H9 (cell line): Measurements from ENCODE around the gene ZNF444. TPM values are rescaled to one million over a fixed set of nuclear protein-coding genes. Genes with fewer than 3 reads are reported as not detected.

ENCODE experiments used
- DNase-seq: peaks from one replicate; pipeline ENCODE4 v3.0.0-alpha.2; 2017
- H2AFZ ChIP-seq: one replicate; pipeline ENCODE4 v1.6.1; 2013; ENCODE audit warnings: mild to moderate bottlenecking, low read length, control low read depth, moderate library complexity
- H2AK5ac ChIP-seq: 2 replicates; pipeline ENCODE4 v1.6.1; 2013; ENCODE audit warnings: low read length, control low read depth, mixed read lengths; ENCODE audit not compliant: insufficient read length
- H2BK120ac ChIP-seq: one replicate; pipeline ENCODE4 v1.6.1; 2013; ENCODE audit warnings: low read depth, mild to moderate bottlenecking, low read length, control low read depth, inconsistent platforms; ENCODE audit not compliant: poor library complexity, severe bottlenecking
- H2BK12ac ChIP-seq: 2 replicates; pipeline ENCODE4 v1.6.1; 2013; ENCODE audit warnings: low read length, control low read depth, mixed read lengths, low read depth; ENCODE audit not compliant: insufficient read length
- H2BK15ac ChIP-seq: 2 replicates; pipeline ENCODE4 v1.6.1; 2013; ENCODE audit warnings: low read depth, low read length, control low read depth
- H2BK20ac ChIP-seq: one replicate; pipeline ENCODE4 v1.6.1; 2013; ENCODE audit warnings: low read depth, mild to moderate bottlenecking, low read length, control low read depth, inconsistent platforms; ENCODE audit not compliant: poor library complexity, severe bottlenecking
- H2BK5ac ChIP-seq: 2 replicates; pipeline ENCODE4 v1.6.1; 2013; ENCODE audit warnings: low read length, control low read depth, mixed read lengths; ENCODE audit not compliant: insufficient read length
- H3K14ac ChIP-seq: 2 replicates; pipeline ENCODE4 v1.6.1; 2013; ENCODE audit warnings: low read length, control low read depth; ENCODE audit not compliant: insufficient read depth
- H3K18ac ChIP-seq: 2 replicates; pipeline ENCODE4 v1.6.1; 2013; ENCODE audit warnings: low read depth, mild to moderate bottlenecking, mixed read lengths, low read length, control low read depth; ENCODE audit not compliant: insufficient read length
- H3K23ac ChIP-seq: 2 replicates; pipeline ENCODE4 v1.6.1; 2013; ENCODE audit warnings: low read length, control low read depth, mixed read lengths, low read depth; ENCODE audit not compliant: insufficient read length
- H3K23me2 ChIP-seq: 2 replicates; pipeline ENCODE4 v1.6.1; 2013; ENCODE audit warnings: low read depth, mild to moderate bottlenecking, mixed read lengths, low read length, control low read depth; ENCODE audit not compliant: insufficient read length, poor library complexity, severe bottlenecking
- H3K27ac ChIP-seq: 2 replicates; pipeline ENCODE4 v1.5.1; 2013; ENCODE audit warnings: low read length, control low read depth, mixed read lengths, low read depth; ENCODE audit not compliant: insufficient read length
- H3K27me3 ChIP-seq: 2 replicates; pipeline ENCODE4 v1.6.1; 2013; ENCODE audit warnings: low read length, control low read depth, inconsistent platforms; ENCODE audit not compliant: insufficient read depth
- H3K4ac ChIP-seq: 2 replicates; pipeline ENCODE4 v1.6.1; 2013; ENCODE audit warnings: low read depth, mild to moderate bottlenecking, control low read depth, inconsistent platforms, low read length, moderate library complexity
- H3K4me1 ChIP-seq: 2 replicates; pipeline ENCODE4 v1.6.1; 2013; ENCODE audit warnings: low read length, control low read depth, inconsistent platforms; ENCODE audit not compliant: insufficient read depth
- H3K4me2 ChIP-seq: 2 replicates; pipeline ENCODE4 v1.6.1; 2013; ENCODE audit warnings: low read length, control low read depth, mixed read lengths; ENCODE audit not compliant: insufficient read length, insufficient read depth
- H3K56ac ChIP-seq: 2 replicates; pipeline ENCODE4 v1.6.1; 2013; ENCODE audit warnings: low read depth, mild to moderate bottlenecking, mixed read lengths, low read length, control low read depth; ENCODE audit not compliant: insufficient read length
- H3K79me1 ChIP-seq: 2 replicates; pipeline ENCODE4 v1.6.1; 2013; ENCODE audit warnings: low read depth, mild to moderate bottlenecking, moderate library complexity, low read length, control low read depth, inconsistent platforms; ENCODE audit not compliant: insufficient read depth, poor library complexity, severe bottlenecking
- H3K79me2 ChIP-seq: 2 replicates; pipeline ENCODE4 v1.6.1; 2013; ENCODE audit warnings: low read length, control low read depth, inconsistent platforms; ENCODE audit not compliant: insufficient read depth
- H3K9ac ChIP-seq: 2 replicates; pipeline ENCODE4 v1.6.1; 2013; ENCODE audit warnings: low read length, control low read depth, mixed read lengths; ENCODE audit not compliant: insufficient read length; ENCODE audit errors: extremely low read depth
- H3K9me3 ChIP-seq: one replicate; pipeline ENCODE4 v1.6.1; 2013; ENCODE audit warnings: low read depth, low read length, inconsistent platforms; ENCODE audit not compliant: control insufficient read depth
- H3T11ph ChIP-seq: one replicate; pipeline ENCODE4 v1.6.1; 2013; ENCODE audit warnings: mild to moderate bottlenecking, low read length, control low read depth, inconsistent platforms
- H4K20me1 ChIP-seq: one replicate; pipeline ENCODE4 v1.6.1; 2013; ENCODE audit not compliant: control insufficient read depth, insufficient read length, insufficient read depth
- H4K5ac ChIP-seq: 2 replicates; pipeline ENCODE4 v1.6.1; 2013; ENCODE audit warnings: low read depth, mild to moderate bottlenecking, mixed read lengths, low read length, control low read depth; ENCODE audit not compliant: insufficient read length
- H4K8ac ChIP-seq: replicated peaks from 2 replicates; pipeline ENCODE4 v1.6.1; 2013; ENCODE audit warnings: low read length, control low read depth, mixed read lengths, low read depth; ENCODE audit not compliant: insufficient read length
- H4K91ac ChIP-seq: 2 replicates; pipeline ENCODE4 v1.6.1; 2013; ENCODE audit warnings: low read depth, mild to moderate bottlenecking, moderate library complexity, mixed read lengths, low read length, control low read depth; ENCODE audit not compliant: insufficient read length
- H3K27ac Mint-ChIP-seq, 3 experiments: 2 replicates in 2 of 3; 3 replicates in 1 of 3; pipeline ENCODE4 v1.8.0; 2020 to 2021; ENCODE audit warnings: mixed read lengths in 3 of 3, mild to moderate bottlenecking in 1 of 3, moderate library complexity in 1 of 3
- H3K27me3 Mint-ChIP-seq: 2 replicates; pipeline ENCODE4 v1.8.0; 2021; ENCODE audit warnings: low read depth, mild to moderate bottlenecking, moderate library complexity, mixed read lengths
- H3K36me3 Mint-ChIP-seq, 3 experiments: 2 replicates in 2 of 3; 3 replicates in 1 of 3; pipeline ENCODE4 v1.8.0; 2020 to 2021; ENCODE audit warnings: low read depth in 3 of 3, mixed read lengths in 3 of 3; ENCODE audit not compliant: insufficient read depth in 1 of 3
- H3K4me1 Mint-ChIP-seq, 2 experiments: 2 replicates each; pipeline ENCODE4 v1.8.0; 2020; ENCODE audit warnings: mixed read lengths in 2 of 2
- H3K4me3 Mint-ChIP-seq, 2 experiments: 2 replicates in 1 of 2; 3 replicates in 1 of 2; pipeline ENCODE4 v1.8.0; 2020 to 2021; ENCODE audit warnings: mild to moderate bottlenecking in 2 of 2, mixed read lengths in 2 of 2, moderate library complexity in 1 of 2
- H3K9me3 Mint-ChIP-seq, 2 experiments: 2 replicates in 1 of 2; 3 replicates in 1 of 2; pipeline ENCODE4 v1.8.0; 2020; ENCODE audit warnings: mild to moderate bottlenecking in 2 of 2, mixed read lengths in 2 of 2, moderate library complexity in 1 of 2
- CTCF ChIP-seq: fragments of 200-600 bp; sonication (generic); conservative IDR thresholded peaks from 3 replicates; pipeline ENCODE4 v1.8.0; 2021; ENCODE audit warnings: antibody characterized with exemption, mild to moderate bottlenecking
- WGBS: extraction: QIAGEN DNeasy Blood & Tissue Kit; methylation state at CpG from one replicate; pipeline ENCODE4 v1.1.7; 2013; ENCODE audit warnings: missing lambda C conversion rate, low lambda C conversion rate, mixed read lengths; ENCODE audit not compliant: insufficient read length; ENCODE audit errors: extremely low coverage; 5-methylcytosine and 5-hydroxymethylcytosine counted together
- total RNA-seq: library from RNA; stranded (reverse); gene quantifications from 2 replicates; pipeline ENCODE4 v1.2.1, GENCODE V29; 2021

ZNF444 gene
- total RNA-seq, 1 experiment from 2014 or later = 49.7 TPM

GRCh38 chr19:56096665-56097064 is 44.4 kb upstream of the ZNF444 start:
- Histone ChIP-seq H4K5ac (no peak overlapping the region), H3K14ac (no peak overlapping the region), H3K4ac (no peak overlapping the region), H3K56ac (no peak overlapping the region), H3K27ac (no peak overlapping the region), H2BK12ac (no peak overlapping the region), H3K27me3 (no peaks in the 10 kb centered on the region), H3T11ph (no peak overlapping the region), H2BK15ac (no peak overlapping the region), H4K91ac (no peak overlapping the region), H3K23me2 (no peaks in the 10 kb centered on the region), H3K18ac (peak overlapping the region; percentile 25), H2BK5ac (no peak overlapping the region), H3K9ac (no peak overlapping the region), H2AK5ac (no peak overlapping the region), H3K4me2 (no peak overlapping the region), H3K79me2 (no peaks in the 10 kb centered on the region; the same call in 1 of the 2 replicates), H2BK120ac (no peak overlapping the region), H4K20me1 (peaks cover 2% of the 10 kb centered on the region), H3K9me3 (no peaks in the 10 kb centered on the region), H3K4me1 (no peaks in the 10 kb centered on the region), H3K79me1 (peaks cover 6% of the 10 kb centered on the region), H2BK20ac (no peak overlapping the region), H4K8ac (no peak overlapping the region), H3K23ac (no peak overlapping the region), H2AFZ (no peak overlapping the region)
- peaks cover 8 to 12% of the 10 kb centered on the region in 2 experiments; a peak in 3 of 5 replicates for H3K9me3 Mint-ChIP-seq
- no peak for DNase-seq
- no peaks in the 10 kb centered on the region for H3K27me3 Mint-ChIP-seq
- no peak overlapping the region for H3K27ac Mint-ChIP-seq
- no CpG with 5 or more reads among the region's 13 CpGs for WGBS
- TF ChIP-seq CTCF = no peak
- H3K4me1 Mint-ChIP-seq = peaks cover 10 to 11% of the 10 kb centered on the region in 2 experiments; a peak in 3 of 4 replicates
- peaks cover 45 to 57% (median 57%) of the 10 kb centered on the region in 3 experiments for H3K36me3 Mint-ChIP-seq
- H3K4me3 Mint-ChIP-seq = no peak overlapping the region
